GM19468 (cell line): ENCODE data around the gene FBXO2.
"Not testable (repeated sequence)": the region's sequence is repeated elsewhere in the genome, so short reads cannot be mapped to it uniquely, and the experiment has no call there.

ENCODE experiments used
- ATAC-seq: cut with Tn5 transposase; IDR thresholded peaks from one replicate; pipeline ENCODE4 v1.9.1; 2021; ENCODE audit warnings: mild to moderate bottlenecking, moderate library complexity, moderate number of reproducible peaks; ENCODE audit not compliant: unreplicated experiment; ENCODE audit errors: extremely low read depth

FBXO2 gene

GRCh38 chr1:11654939-11655808 is 945 bp upstream of the FBXO2 start:
- no peak for ATAC-seq

- no peak for ATAC-seq
These were observed 430 bp downstream of the FBXO2 start for GRCh38 chr1:11653861-11654136.

GRCh38 chr1:11653101-11653860 is 948 bp downstream of the FBXO2 start:
- ATAC-seq, result no peak

- no peak for ATAC-seq
These were observed 1.9 kb downstream of the FBXO2 start for GRCh38 chr1:11652203-11652780.

GRCh38 chr1:11651017-11651416 is 3.2 kb downstream of the FBXO2 start:
- ATAC-seq, result no peak

- ATAC-seq, result no peak
These were observed 3.8 kb downstream of the FBXO2 start for GRCh38 chr1:11650331-11650991.

GRCh38 chr1:11649624-11650330 is 4.5 kb downstream of the FBXO2 start:
- no peak for ATAC-seq

- no peak for ATAC-seq
These were observed 5.0 kb downstream of the FBXO2 start for GRCh38 chr1:11649237-11649623.

- no peak for ATAC-seq
These were observed 5.5 kb downstream of the FBXO2 start for GRCh38 chr1:11648732-11649158.

- ATAC-seq, result no peak
These were observed 6.2 kb downstream of the FBXO2 start for GRCh38 chr1:11648039-11648438.

- ATAC-seq, result no peak
These were observed 6.9 kb downstream of the FBXO2 start for GRCh38 chr1:11647333-11647732.

- no peak for ATAC-seq
These were observed 7.9 kb downstream of the FBXO2 start for GRCh38 chr1:11646317-11646716.

- no peak for ATAC-seq
These were observed 8.5 kb downstream of the FBXO2 start for GRCh38 chr1:11645670-11646265.

- ATAC-seq, result no peak
These were observed 9.0 kb downstream of the FBXO2 start for GRCh38 chr1:11645270-11645669.

GRCh38 chr1:11643782-11644181 is 10.4 kb downstream of the FBXO2 start:
- ATAC-seq, result no peak

- ATAC-seq, result not testable (repeated sequence)
These were observed 11.7 kb downstream of the FBXO2 start for GRCh38 chr1:11642418-11643017.

- no peak for ATAC-seq
These were observed 12.4 kb downstream of the FBXO2 start for GRCh38 chr1:11641776-11642305.

GRCh38 chr1:11640944-11641343 is 13.3 kb downstream of the FBXO2 start:
- no peak for ATAC-seq

GRCh38 chr1:11640101-11640500 is 14.1 kb downstream of the FBXO2 start:
- ATAC-seq, result no peak
